Measurements from ENCODE around the gene SCN5A.

GRCh38 chr3:38617137-38617536 is 32.4 kb downstream of the SCN5A start:
- TF ChIP-seq PCBP1 (IDR thresholded peaks at IDR 0.05; ENCODE audit: borderline replicate concordance, low read depth, low read length) = no peak
- no peak for TF ChIP-seq SIN3A (IDR thresholded peaks at IDR 0.05; ENCODE audit: borderline replicate concordance, low read depth, low read length)
- no peak for TF ChIP-seq SRSF9 (IDR thresholded peaks at IDR 0.05; ENCODE audit: borderline replicate concordance, insufficient read depth, low read depth, low read length, poor library complexity, severe bottlenecking)
- no peak for TF ChIP-seq FOXC1 (CRISPR knock-in tag; IDR thresholded peaks at IDR 0.05; ENCODE audit: borderline replicate concordance)
- TF ChIP-seq CTCF (CRISPR knock-in tag; IDR thresholded peaks at IDR 0.05) = no peak
- TF ChIP-seq MAZ (IDR thresholded peaks at IDR 0.05; ENCODE audit: borderline replicate concordance, low read depth, low read length) = no peak
- no peak for TF ChIP-seq MAZ (CRISPR knock-in tag; IDR thresholded peaks at IDR 0.05; ENCODE audit: low read depth)
- TF ChIP-seq ZNF672 (CRISPR knock-in tag; IDR thresholded peaks at IDR 0.05) = no peak
- no peak for TF ChIP-seq ETV5 (CRISPR knock-in tag; IDR thresholded peaks at IDR 0.05; ENCODE audit: borderline replicate concordance)
- no peak for TF ChIP-seq ZBTB7A (CRISPR knock-in tag; IDR thresholded peaks at IDR 0.05)
- TF ChIP-seq CREM (IDR thresholded peaks at IDR 0.05) = no peak
- TF ChIP-seq CREM (CRISPR knock-in tag; IDR thresholded peaks at IDR 0.05) = no peak
